GM21528 (cell line): ENCODE data around the gene OR6K3.
"Not testable (repeated sequence)": the region's sequence is repeated elsewhere in the genome, so short reads cannot be mapped to it uniquely, and the experiment has no call there.

Experiments
- ATAC-seq: cut with Tn5 transposase; IDR thresholded peaks from one replicate; pipeline ENCODE4 v1.9.1; 2021; ENCODE audit warnings: mild to moderate bottlenecking, moderate library complexity; ENCODE audit not compliant: unreplicated experiment, low FRiP score

Gene OR6K3

GRCh38 chr1:158720620-158721019 lies at the start of gene OR6K3:
TSS of gene OR6K3 (minus strand) at chr1:158720720. CDS start at chr1:158718115, 2,605 bp downstream.
- no peak for ATAC-seq

DNA sequence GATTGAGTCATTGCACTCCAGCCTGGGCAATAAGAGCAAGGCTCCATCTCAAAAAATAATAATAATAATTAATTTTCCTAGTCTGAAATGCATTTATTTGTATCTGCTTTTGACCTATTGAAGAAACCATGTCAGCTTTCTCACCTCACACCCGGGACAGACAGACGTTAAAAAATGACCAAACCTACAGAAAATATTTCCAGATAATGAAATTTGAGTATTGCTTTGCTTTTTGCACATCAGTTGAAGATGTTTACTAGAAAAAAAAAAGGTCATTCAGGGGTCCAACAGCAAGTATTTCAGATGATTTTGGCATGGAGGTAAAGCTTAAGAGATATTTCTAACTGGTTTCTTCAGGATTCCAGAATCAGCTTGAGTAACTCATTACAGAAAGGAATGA lies 33.9 kb upstream of the OR6K3 start, which contains the start of gene OR6K6:
TSS of gene OR6K6 (plus strand) at position 301 of the 400 bp plus-strand sequence. CDS start 168 bp downstream, outside the sequence.
- ATAC-seq: no peak

- ATAC-seq: no peak
Observed at GRCh38 chr1:158752155-158752712, 31.7 kb upstream of the OR6K3 start.

DNA sequence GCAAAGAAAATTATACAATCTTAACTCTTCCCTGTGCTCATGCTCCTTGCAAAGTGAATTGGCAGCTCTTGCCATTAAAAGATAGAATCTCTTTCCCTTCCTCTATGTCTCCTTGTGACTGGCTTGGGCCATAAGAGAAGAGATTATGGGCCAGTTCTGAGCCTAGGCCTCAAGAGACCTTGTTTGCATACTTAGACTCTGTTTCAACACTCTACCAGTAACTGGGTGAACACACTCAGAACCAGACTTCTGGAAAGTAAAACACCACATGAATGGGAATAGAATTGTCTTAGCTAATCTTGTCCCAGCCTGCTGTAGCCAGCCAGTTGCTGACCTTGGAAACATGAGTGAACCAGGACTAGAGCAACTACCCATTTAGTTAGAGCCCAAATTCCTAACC lies 15.3 kb upstream of the OR6K3 start:
- ATAC-seq: no peak

DNA sequence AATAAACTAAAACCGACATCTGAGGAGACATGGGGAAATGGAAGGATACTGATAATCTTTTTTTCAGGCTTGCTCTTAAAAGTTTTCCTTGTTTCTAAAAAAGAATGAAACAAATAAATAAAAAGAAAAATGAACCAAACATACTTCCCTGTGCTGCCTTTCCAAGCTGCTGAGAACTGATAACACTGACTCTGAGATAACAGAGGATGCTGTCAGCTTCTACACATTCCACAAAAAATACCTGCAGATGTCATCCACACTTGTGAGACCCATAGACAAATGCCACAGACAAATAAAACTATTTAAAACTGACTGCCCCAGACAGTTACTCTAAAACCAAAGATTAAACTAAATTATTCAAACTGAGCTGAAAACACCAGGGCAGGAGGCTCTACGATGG lies 12.0 kb upstream of the OR6K3 start:
- ATAC-seq: no peak

DNA sequence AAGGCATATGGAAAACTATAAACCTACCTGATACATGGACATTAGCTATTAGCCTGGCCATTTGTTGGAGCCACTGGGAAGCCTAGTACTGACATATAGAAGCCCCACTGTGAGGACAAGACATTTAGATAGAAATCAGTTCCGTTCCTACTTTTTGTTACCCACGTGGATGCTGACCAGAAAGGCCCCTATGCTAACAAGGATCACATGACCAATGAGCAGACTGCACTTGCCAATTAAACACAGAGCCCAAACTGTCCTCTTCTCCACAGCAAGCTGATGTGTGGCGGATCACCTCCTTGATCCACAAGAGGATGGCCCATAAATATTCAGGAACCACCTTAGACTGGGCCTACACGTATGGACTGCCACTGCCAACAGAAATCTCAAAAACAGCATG lies 11.2 kb upstream of the OR6K3 start:
- ATAC-seq: no peak

DNA sequence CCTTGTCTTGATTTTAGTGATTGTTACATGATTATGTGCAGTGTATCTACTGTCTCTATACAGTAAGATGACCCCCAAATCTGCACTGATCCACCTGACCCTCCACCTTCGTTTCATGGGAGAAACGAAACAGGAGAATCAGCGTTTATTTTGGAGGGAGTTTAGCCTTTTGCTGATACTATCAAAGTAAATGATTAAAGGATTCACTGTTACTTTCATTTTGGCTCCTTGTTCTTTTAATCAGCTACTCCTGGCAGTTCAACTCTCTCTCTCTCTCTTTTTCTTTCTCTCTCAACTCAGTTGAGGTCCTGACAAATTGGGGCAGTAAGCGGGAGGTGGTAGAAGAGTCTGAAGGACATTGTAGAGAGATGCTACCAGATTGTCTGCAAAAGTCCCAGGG lies 9.9 kb upstream of the OR6K3 start:
- no peak for ATAC-seq

DNA sequence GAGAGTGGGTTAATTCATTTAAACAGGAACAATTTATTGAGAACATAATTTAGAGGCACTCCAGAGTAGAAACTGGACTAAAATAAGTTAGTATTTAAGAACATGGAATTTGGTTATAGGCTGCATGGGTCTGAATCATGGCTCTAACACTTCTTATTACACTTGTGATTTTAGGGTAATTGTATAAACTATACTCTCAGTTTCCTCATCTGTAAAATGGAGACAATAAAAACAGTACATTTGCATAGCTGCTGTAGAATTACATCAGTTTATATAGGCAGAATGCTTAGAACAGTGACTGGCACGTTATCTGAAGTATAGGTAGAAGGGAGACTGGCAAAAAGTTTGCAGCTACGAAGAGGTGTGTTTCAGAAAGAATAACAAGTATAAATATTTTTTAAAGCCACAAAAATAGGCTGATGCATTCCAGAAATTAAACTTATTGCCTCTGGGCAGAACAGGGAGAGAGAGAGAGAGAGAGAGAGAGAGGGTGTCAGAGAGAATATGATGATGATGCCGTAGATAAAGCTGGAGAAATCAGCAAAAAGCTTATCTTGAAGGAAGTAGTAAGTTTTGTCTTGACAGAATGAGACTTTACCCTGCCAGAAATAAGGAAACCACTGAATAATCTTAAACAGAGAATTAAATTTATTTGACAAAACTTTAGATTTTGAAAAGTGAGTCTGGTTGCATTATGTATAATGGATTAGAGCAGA lies 8.1 kb upstream of the OR6K3 start:
- ATAC-seq: no peak

GRCh38 chr1:158724442-158724841 lies 3.9 kb upstream of the OR6K3 start:
- no peak for ATAC-seq

- ATAC-seq: no peak
Observed at GRCh38 chr1:158719664-158720063, 856 bp downstream of the OR6K3 start.

- ATAC-seq: no peak
Observed at GRCh38 chr1:158717344-158717743, 3.2 kb downstream of the OR6K3 start.

DNA sequence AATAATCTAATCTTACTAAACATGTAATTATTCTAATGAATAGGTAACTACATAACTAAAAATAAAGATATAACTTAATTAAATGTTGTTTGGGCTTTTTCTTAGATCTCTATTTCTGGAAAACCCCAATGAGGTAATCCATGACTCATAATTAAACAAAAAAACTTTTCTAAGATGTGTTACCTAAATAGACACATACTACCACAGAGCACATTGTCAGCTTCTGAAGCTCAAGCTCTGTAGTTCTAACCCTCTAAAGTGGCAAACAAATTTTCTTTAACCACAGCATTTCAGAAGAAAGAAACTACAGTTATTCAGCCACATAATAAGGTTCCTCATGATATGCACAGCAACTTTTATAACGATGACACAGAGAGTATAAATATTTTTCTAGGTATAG lies 4.2 kb downstream of the OR6K3 start:
- ATAC-seq: no peak

DNA sequence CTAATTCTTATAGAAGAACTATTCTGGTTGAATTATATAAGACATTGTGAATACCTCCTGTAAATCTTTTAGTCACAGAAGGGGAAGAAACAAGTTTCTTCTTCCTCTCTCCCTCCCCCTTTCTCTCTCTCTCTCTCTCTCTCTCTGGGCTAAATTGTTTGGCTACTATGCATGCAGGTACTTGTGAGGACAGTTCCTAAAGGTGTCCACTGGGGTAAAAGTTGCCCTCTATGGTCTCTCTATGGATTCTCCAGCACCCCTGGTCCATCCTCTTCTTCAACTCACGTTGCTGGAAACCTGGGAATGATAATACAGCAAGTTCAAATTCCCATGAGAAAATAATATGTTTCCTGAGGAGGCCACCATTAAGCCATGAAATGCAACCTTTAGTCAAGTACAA lies 5.8 kb downstream of the OR6K3 start:
- ATAC-seq: no peak

DNA sequence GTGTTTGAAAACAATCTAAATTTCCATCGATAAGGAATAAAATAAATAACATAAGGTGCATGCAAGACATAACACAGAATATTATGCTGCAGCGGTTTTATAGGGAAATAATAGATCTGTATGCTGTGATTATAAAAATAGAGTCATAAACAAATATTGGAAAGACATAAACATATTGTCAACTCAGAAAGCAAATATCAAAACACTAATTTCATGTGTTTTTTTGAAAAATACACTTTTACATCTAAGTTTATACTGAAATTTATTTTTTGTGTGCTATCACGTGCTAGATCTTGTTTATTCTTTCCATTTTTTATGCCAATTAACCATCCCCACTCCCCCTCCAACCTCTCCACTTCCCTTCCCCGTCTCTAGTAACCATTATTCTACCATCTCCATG lies 9.4 kb downstream of the OR6K3 start:
- ATAC-seq: no peak

- no peak for ATAC-seq
Observed at GRCh38 chr1:158706096-158706495, 14.4 kb downstream of the OR6K3 start.

GRCh38 chr1:158700552-158700951 lies 20.0 kb downstream of the OR6K3 start, which contains the start of gene OR6K2:
TSS of gene OR6K2 (minus strand) at chr1:158700652. CDS start at chr1:158700652, 0 bp downstream.
- no peak for ATAC-seq

GRCh38 chr1:158694596-158694995 lies 25.9 kb downstream of the OR6K3 start:
- no peak for ATAC-seq

DNA sequence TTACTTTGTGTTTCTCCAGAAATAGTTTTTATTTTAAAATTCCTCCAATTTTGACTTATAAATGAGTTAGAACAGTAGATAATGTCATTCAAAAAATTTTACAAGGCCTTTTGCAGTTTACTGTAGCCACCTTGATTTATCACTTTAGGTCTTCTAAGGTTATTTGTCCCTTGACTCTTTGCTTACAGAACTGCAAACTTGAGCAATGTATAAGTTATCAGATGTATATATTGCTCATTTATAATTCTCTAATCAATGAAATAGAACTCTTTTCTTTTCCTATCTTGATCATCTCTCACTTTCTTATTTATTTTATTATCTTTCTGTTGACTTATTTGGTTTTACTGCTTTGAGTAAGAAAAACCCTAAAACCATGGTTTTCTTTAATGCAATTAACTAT lies 28.2 kb downstream of the OR6K3 start:
- ATAC-seq: no peak

DNA sequence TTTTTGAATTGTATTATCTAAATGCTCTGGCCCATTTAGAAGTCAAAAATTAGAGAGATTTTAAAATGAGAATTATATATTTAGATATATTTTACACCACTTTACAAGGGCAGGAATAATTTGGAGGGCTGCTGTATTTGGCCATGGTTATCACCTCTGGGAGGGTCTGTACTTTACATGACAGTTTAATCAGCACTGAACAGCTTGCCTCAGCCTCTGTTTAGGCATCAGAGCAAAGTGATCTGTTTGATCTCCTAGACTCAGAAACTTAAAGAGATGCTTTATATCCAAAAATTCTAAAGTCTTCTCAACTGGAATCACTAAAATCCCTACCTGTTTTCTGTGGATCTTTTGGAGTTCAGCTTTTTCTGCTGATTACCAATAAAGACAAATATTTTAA lies 28.6 kb downstream of the OR6K3 start:
- no peak for ATAC-seq

DNA sequence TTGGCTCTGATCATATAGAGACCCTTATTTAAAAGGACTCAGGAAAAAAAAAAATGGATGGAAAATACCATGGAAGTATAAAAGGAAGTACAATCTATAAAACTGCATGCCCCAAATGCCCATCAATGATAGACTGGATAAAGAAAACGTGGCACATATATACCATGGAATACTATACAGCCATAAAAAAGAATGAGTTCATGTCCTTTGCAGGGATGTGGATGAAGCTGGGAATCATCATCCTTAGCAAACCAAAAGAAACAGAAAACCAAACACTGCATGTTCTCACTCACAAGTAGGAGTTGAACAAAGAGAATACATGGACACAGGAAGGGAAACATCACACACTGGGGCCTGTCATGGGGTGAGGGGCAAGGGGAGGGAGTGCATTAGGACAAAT lies 29.4 kb downstream of the OR6K3 start:
- ATAC-seq: not testable (repeated sequence)

- ATAC-seq: no peak
Observed at GRCh38 chr1:158689875-158690274, 30.6 kb downstream of the OR6K3 start.

DNA sequence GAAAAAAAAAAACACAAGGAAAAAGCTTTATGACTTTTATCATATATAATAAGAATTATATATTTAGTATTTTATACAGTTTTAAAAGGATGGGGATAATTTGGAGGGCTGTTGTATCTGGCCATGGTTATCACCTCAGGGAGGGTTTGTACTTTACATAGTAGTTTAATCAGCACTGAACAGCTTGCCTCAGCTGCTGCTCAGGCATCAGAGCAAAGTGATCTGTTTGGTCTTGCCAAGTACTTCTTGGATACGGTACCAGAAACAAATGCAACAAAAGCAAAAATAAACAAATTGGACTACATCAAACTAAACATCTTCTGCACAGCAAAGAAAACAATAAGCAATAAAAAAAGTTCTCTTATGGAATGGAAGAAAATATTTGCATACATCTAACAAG lies 31.4 kb downstream of the OR6K3 start:
- ATAC-seq: no peak
